Prostate gland (tissue), 2 donors: ENCODE results near the gene TECPR2.

Experiments
- POLR2A ChIP-seq: fragments of 450-650 bp; IDR thresholded peaks from one replicate; pipeline ENCODE4 v1.6.1; 2016; ENCODE audit warnings: antibody characterized with exemption, mild to moderate bottlenecking
- POLR2AphosphoS5 ChIP-seq: sonication (generic); formaldehyde crosslinking; IDR thresholded peaks from one replicate; pipeline ENCODE4 v1.6.1; 2017; ENCODE audit warnings: antibody characterized with exemption
- TF ChIP-seq, protein P1 (sequence below), 4 experiments: fragments of 200-600 bp in 2 of 4; fragments of 450-650 bp in 2 of 4; sonication (generic) in 2 of 4; IDR thresholded peaks; 1 replicate in 3 of 4; 2 replicates in 1 of 4; pipeline ENCODE4 v1.5.1; 2016 to 2019; ENCODE audit warnings: antibody characterized with exemption in 4 of 4, mild to moderate bottlenecking in 2 of 4, moderate library complexity in 2 of 4

DNA sequence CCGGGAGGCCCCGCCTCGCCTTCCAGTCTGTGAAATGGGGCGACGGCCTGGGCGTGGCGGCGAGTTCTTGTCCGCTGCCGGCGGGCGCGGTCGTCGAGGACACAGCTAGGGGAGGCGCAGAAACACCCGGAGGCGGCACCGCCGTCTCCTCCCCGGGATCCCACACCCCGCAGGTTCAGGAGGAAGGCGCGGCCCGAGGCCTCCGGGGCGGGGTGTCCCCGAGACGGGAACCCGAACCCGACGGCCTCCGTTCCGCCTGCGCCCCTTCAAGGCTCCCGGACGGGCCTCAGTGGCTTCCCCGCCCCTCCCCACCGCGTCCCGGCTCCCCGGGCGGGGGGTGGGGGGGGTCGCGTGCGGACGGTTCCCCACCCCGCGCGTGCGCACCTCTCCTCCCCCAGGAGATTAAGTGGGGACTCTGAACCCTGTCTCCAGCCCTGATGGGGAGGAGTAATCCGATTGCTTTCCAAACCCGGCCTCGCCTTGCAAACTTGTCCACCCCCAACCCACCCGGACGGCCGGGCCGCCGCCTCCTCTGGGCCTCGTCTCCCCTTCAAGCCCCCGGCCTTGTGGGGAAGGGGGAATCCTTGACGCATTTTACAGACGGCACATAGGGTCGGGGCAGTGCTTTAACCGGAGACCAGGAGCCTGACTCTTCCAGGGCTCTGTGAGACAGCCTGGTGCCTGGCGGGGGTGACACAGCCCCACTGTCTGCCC, 182.2 kb downstream of the TECPR2 start:
- TF ChIP-seq, protein P1, sequence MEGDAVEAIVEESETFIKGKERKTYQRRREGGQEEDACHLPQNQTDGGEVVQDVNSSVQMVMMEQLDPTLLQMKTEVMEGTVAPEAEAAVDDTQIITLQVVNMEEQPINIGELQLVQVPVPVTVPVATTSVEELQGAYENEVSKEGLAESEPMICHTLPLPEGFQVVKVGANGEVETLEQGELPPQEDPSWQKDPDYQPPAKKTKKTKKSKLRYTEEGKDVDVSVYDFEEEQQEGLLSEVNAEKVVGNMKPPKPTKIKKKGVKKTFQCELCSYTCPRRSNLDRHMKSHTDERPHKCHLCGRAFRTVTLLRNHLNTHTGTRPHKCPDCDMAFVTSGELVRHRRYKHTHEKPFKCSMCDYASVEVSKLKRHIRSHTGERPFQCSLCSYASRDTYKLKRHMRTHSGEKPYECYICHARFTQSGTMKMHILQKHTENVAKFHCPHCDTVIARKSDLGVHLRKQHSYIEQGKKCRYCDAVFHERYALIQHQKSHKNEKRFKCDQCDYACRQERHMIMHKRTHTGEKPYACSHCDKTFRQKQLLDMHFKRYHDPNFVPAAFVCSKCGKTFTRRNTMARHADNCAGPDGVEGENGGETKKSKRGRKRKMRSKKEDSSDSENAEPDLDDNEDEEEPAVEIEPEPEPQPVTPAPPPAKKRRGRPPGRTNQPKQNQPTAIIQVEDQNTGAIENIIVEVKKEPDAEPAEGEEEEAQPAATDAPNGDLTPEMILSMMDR (IDR thresholded peaks at IDR 0.05) = no peak
- TF ChIP-seq POLR2A (no peak), POLR2AphosphoS5 (no peak)
